Stimulated activated naive B cell treated with anti-CD40 and anti-IgM and Interleukin-4, amounts not matched to agents 10 μg/mL and 1 μg/mL and 100 μg/mL, for 72 hours (primary cell): ENCODE results near the gene PTGES3.

Experiments
- ATAC-seq, 2 donors: fragments of 150-1000 bp; cut with Tn5 transposase; replicated peaks; 2 replicates each; pipeline ENCODE4 v1.10.0; 2021; ENCODE audit warnings: moderate library complexity in 1 of 2
- DNase-seq: peaks from one replicate; pipeline ENCODE4 v3.0.0; 2021
- H3K27ac Mint-ChIP-seq: one replicate; pipeline ENCODE4 v1.8.0; 2022; ENCODE audit warnings: mild to moderate bottlenecking, mixed read lengths
- H3K27me3 Mint-ChIP-seq, 2 donors: one replicate each; pipeline ENCODE4 v1.8.0; 2022; ENCODE audit warnings: mixed read lengths in 2 of 2
- H3K36me3 Mint-ChIP-seq, 2 donors: one replicate each; pipeline ENCODE4 v1.8.0; 2022; ENCODE audit warnings: mixed read lengths in 2 of 2, mild to moderate bottlenecking in 1 of 2
- H3K4me1 Mint-ChIP-seq, 2 donors: one replicate each; pipeline ENCODE4 v1.8.0; 2022; ENCODE audit warnings: mixed read lengths in 2 of 2, mild to moderate bottlenecking in 1 of 2
- H3K4me3 Mint-ChIP-seq, 2 donors: one replicate each; pipeline ENCODE4 v1.8.0; 2022; ENCODE audit warnings: mild to moderate bottlenecking in 2 of 2, mixed read lengths in 2 of 2, moderate library complexity in 1 of 2
- H3K9me3 Mint-ChIP-seq, 2 donors: one replicate each; pipeline ENCODE4 v1.8.0; 2022; ENCODE audit warnings: mixed read lengths in 2 of 2, mild to moderate bottlenecking in 1 of 2

Gene PTGES3

DNA sequence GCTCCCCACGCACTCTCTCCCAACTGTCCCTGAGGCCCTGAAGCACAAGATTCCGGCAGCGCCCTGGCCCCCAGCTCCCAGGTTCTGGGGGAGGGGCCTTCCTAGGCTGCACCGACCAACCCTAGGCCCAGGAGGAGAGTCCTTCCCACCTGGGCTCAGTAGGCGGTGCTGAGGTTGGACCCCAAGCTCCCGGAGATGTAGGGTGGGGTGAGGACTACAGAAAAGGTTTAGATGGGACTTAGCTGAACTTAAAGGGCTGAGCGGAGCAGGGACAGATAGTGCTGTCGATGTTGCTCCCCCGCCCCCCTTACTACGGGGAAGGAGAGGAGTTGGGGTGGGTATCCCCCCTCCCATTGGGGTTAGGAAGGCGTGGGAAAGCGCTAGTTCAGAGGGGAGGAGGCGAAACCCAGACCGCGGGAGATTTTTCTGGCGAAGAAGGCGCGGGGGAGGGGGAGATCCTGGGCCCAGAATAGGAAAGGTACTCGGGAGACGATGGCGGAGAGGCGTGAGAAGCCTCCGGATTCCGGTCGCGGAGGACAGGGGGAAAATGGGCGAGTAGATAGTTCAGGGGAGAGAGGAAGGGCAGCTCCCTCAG is 53.7 kb downstream of the PTGES3 start:
- Mint-ChIP-seq H3K27me3 (no peaks in the 10 kb centered on the region), H3K9me3 (no peaks in the 10 kb centered on the region), H3K36me3 (peaks cover 20 to 34% of the 10 kb centered on the region in 2 donors), H3K4me1 (peaks cover 60 to 81% of the 10 kb centered on the region in 2 donors), H3K4me3 (peak overlapping the region; percentile 90 to 97), H3K27ac (peak overlapping the region; percentile 76)
- no peak for DNase-seq
- ATAC-seq: no peak

GRCh38 chr12:56633468-56634241 is 54.4 kb downstream of the PTGES3 start:
- Mint-ChIP-seq H3K4me1 (peaks cover 60 to 82% of the 10 kb centered on the region in 2 donors), H3K27ac (peak overlapping the region; percentile 76), H3K4me3 (peak overlapping the region; percentile 90 to 97), H3K36me3 (peaks cover 18 to 34% of the 10 kb centered on the region in 2 donors), H3K9me3 (no peaks in the 10 kb centered on the region), H3K27me3 (no peaks in the 10 kb centered on the region)
- DNase-seq: no peak
- ATAC-seq: no peak

DNA sequence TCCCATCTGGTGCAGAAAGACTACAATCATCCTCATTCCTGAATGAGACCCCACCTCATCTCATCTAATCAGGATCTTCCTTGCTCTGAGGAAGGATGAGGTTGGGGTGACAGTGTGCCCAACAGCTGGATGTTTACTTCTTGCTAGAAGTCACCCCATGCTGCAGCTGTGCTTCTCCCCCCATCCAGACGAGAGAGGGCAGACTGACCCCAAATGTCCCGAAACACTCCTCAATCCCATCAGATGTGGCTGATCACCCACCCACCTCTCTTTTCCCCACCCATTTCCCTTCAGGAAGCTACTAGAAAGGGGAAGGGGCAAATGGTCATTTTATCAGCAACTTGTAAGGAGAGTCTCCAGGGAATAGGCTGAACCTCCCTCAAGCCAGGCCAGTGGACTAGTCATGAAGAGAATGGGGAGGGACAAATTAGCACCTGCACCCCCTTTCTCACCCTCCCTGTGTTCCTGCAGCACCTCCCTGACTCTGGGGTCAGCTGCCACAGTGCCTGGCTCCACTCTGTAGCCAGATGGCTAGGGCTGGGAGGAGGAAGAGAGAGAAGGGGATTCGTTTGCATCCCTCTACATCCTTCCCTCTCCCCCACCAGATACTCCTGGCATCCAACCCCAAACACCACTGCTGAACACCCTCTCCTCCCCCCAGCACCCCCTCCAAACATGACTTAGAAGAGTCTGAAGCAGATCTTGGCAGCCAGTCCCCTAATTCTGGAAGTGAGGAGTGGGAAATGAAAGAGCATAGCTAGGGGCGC is 55.2 kb downstream of the PTGES3 start:
- Mint-ChIP-seq H3K27ac (peak overlapping the region; percentile 86), H3K36me3 (peaks cover 11 to 33% of the 10 kb centered on the region in 2 donors), H3K9me3 (no peaks in the 10 kb centered on the region), H3K4me1 (peaks cover 60 to 82% of the 10 kb centered on the region in 2 donors), H3K4me3 (peak overlapping the region; percentile 90 to 97), H3K27me3 (no peaks in the 10 kb centered on the region)
- ATAC-seq (no peak), DNase-seq (no peak)

DNA sequence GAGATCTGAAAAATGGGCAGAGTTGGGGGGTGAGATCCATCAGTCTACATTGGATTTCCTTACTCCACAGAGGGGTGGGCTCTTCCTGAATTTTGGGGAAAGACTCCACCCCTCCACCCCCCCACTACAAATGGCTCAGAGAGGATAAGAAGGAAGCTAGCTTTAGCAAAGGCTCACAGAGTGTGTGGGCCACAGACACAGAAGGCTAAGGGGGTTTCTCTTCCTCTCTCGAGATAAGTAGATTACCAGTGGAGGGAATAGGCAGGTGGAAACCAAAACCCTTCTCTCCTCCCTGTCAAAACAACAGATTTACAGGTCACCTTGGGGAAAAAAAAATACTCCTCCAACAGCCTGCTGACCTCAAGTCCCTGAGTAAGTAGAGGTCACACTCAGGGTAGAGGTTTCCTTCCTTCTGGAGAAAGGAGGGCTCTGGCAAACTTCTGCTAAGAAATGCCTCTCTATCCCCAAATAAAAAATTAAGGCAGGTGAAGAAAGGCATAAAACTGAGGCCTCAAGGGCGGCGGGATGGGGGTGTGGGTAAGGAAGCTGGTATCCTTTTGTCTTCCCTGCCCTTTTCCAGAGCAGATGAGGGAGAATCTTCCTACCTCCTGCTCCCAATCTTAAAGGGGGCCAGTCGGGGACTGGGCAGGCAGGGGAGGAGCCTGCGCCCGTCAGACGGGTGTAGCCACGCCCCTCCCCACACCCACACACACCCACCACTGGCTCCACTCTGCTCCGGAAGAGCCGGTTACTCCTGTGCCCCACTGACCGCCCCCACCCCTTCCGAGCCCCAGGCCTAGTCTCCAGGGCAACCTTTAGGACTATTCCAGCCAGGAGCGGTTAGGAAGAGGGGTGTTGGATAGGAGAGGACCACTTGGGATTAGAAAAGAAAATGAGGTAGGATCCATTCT is 56.0 kb downstream of the PTGES3 start:
- H3K4me1 Mint-ChIP-seq: peaks cover 56 to 81% of the 10 kb centered on the region in 2 donors
- DNase-seq (peak; percentile 43), ATAC-seq (peak; percentile 28)
- H3K4me3 Mint-ChIP-seq: peak overlapping the region; percentile 90 to 97
- no peaks in the 10 kb centered on the region for H3K9me3 Mint-ChIP-seq
- no peaks in the 10 kb centered on the region for H3K27me3 Mint-ChIP-seq
- H3K36me3 Mint-ChIP-seq: peaks cover 9 to 32% of the 10 kb centered on the region in 2 donors
- peak overlapping the region; percentile 86 for H3K27ac Mint-ChIP-seq

DNA sequence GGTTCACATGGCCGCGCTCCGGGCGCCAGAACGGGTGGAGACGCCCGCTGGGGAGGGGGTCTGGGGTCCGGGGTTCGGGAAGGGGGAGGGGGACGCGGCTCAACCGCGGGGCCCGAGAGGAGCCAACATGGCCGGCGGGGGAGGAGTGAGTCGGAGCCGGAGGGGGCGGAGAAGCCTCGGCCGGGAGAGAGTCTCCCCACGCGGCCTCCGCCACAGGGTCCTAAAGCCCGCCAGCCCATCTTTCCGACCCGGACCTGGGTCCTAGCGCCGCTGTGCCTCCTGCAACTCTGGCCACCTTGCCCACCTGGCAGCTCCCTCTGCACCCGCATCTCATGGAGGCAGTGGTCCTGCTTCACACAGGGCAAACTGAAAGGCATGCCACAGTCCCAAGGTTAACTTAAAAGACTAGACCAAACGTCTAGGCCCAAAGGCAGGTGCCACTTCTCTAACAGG is 57.9 kb downstream of the PTGES3 start, which contains the start of gene BAZ2A:
Gene BAZ2A (minus strand): TSS at position 147 of the 453 bp plus-strand sequence. CDS start 12,796 bp downstream, outside the sequence.
- no peaks in the 10 kb centered on the region for H3K9me3 Mint-ChIP-seq
- peak within 1 kb of the TSS; percentile 90 to 97 for H3K4me3 Mint-ChIP-seq
- H3K27ac Mint-ChIP-seq: peak within 1 kb of the TSS; percentile 98
- H3K4me1 Mint-ChIP-seq: peaks cover 58 to 87% of the 10 kb centered on the region in 2 donors
- H3K27me3 Mint-ChIP-seq: no peaks in the 10 kb centered on the region
- ATAC-seq (peak; percentile 70 to 75), DNase-seq (peak; percentile 75)
- peaks cover 12 to 32% of the 10 kb centered on the region in 2 donors for H3K36me3 Mint-ChIP-seq

DNA sequence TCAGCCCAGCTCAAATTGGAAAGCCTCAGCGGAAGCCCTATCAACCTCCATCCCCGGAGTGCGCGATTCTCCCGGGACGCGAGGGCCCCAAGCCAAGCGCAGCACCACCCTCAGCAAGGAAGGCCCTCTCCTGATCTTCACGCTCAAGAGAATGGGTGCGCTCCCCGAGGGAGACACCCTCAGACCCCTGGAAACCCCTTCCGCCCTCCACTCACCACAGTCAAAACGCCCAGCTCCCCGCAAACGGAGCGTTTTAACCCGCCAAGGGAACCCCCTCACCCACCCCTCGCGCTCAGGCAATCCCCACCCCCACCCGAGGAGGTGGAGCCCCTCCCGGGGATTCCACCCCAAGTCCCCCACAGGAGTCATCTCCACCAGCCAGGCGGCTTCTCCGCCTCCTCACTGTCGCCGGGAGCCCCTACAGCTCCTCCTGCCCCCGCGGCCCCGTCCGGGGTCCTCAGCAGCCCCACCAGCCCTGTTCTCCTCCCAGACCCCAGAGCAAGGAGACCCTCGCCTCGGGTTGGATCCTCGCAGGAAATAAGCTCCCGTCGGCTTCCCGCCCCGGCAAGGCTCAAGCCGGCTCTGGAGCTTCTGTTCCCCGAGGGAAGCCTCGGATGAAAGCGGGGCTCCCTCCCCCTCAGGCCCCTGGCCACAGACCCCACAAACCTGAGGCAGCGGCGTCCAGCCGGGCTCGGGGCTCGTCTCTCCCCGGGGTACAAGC is 58.5 kb downstream of the PTGES3 start:
- no peaks in the 10 kb centered on the region for H3K27me3 Mint-ChIP-seq
- H3K36me3 Mint-ChIP-seq: peaks cover 12 to 29% of the 10 kb centered on the region in 2 donors
- H3K4me1 Mint-ChIP-seq: peaks cover 60 to 88% of the 10 kb centered on the region in 2 donors
- no peaks in the 10 kb centered on the region for H3K9me3 Mint-ChIP-seq
- peak; percentile 10 to 18 for ATAC-seq
- peak overlapping the region; percentile 98 for H3K27ac Mint-ChIP-seq
- DNase-seq: peak; percentile 29
- peak overlapping the region; percentile 90 to 97 for H3K4me3 Mint-ChIP-seq

DNA sequence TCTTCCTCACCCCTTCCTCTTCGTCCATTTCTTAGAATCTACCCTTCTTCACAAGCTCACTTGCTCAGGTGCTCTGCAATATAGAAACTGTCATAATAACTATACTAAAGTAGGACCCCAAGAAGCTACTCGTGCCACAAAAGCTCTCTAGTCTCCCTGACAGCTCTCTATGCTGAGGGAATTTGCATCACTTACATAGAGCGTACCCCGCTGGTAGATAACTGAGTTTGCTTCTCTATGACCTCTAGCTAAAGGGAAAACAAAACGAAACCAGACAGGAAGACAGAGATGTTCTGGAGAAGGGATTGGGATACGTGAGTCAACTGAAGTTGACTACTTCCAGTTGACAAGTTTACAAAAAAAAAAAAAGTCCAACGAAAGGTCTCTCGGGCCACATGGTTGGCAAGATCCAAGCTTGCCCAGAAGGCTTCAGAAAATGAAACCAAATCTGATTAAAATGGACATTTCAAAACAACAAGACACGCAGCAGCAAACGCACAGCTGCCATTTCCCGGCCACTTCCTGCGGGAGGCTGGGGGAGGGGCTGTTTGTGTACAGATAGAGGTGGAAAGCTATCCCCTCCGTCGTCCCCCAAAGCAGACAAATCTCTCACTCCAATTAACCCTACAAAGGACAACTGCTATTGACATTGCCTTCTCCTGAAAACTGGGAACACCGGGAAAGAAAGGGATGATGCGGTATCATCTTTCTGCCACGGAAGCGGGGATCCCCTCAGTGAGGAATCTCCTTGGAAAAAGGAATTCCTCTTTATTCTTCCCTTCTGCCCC is 59.2 kb downstream of the PTGES3 start:
- Mint-ChIP-seq H3K4me1 (peaks cover 60 to 90% of the 10 kb centered on the region in 2 donors), H3K9me3 (no peaks in the 10 kb centered on the region), H3K36me3 (peaks cover 15 to 30% of the 10 kb centered on the region in 2 donors), H3K27ac (peak overlapping the region; percentile 98), H3K4me3 (peak overlapping the region; percentile 90 to 97), H3K27me3 (no peaks in the 10 kb centered on the region)
- ATAC-seq (peak; percentile 15 to 16), DNase-seq (peak; percentile 43)

- Mint-ChIP-seq H3K27me3 (no peaks in the 10 kb centered on the region), H3K27ac (peak overlapping the region; percentile 51), H3K4me1 (peaks cover 47 to 85% of the 10 kb centered on the region in 2 donors), H3K4me3 (peak overlapping the region; percentile 6 to 25), H3K9me3 (no peaks in the 10 kb centered on the region), H3K36me3 (peaks cover 19 to 35% of the 10 kb centered on the region in 2 donors)
- ATAC-seq (peak; percentile 36 to 44), DNase-seq (no peak)
Measured at GRCh38 chr12:56626701-56627100, 61.4 kb downstream of the PTGES3 start.

DNA sequence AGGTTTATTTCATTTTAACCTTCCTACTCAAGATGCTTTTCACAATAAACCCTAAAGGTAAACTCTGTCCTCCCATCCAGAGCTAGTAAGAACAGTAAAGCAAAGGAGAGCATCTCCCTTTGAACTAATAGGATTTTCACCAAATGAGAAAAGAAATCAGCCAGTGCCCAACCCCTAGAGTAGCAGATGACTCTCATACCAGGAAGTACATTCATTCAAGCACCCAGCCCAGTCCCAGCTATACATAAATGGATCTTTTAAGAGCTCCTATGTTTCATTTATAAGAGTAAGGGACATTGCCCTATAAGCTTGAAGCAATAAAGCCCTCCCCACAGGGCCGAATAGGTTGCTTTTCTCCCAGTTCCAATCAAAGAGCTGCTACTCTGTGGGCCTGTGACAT is 65.5 kb downstream of the PTGES3 start:
- peaks cover 28 to 70% of the 10 kb centered on the region in 2 donors for H3K4me1 Mint-ChIP-seq
- no peak for ATAC-seq

GRCh38 chr12:56616925-56617324 is 71.2 kb downstream of the PTGES3 start:
- ATAC-seq: no peak
- DNase-seq: no peak
- Mint-ChIP-seq H3K9me3 (no peaks in the 10 kb centered on the region), H3K36me3 (peaks cover 45 to 57% of the 10 kb centered on the region in 2 donors), H3K4me1 (peaks cover 22 to 52% of the 10 kb centered on the region in 2 donors), H3K4me3 (no peak overlapping the region), H3K27ac (peak overlapping the region; percentile 53), H3K27me3 (no peaks in the 10 kb centered on the region)

More for the DNA sequence above, 65.5 kb downstream of the PTGES3 start:
- no peaks in the 10 kb centered on the region for H3K27me3 Mint-ChIP-seq
- no peak overlapping the region for H3K4me3 Mint-ChIP-seq
- H3K27ac Mint-ChIP-seq: no peak overlapping the region
- H3K36me3 Mint-ChIP-seq: peaks cover 13 to 28% of the 10 kb centered on the region in 2 donors
- DNase-seq: no peak
- no peaks in the 10 kb centered on the region for H3K9me3 Mint-ChIP-seq

- H3K36me3 Mint-ChIP-seq: peaks cover 48 to 64% of the 10 kb centered on the region in 2 donors
- H3K9me3 Mint-ChIP-seq: no peaks in the 10 kb centered on the region
- no peak for DNase-seq
- no peaks in the 10 kb centered on the region for H3K27me3 Mint-ChIP-seq
- no peak overlapping the region for H3K4me3 Mint-ChIP-seq
- peaks cover 21 to 50% of the 10 kb centered on the region in 2 donors for H3K4me1 Mint-ChIP-seq
- peak overlapping the region; percentile 56 for H3K27ac Mint-ChIP-seq
- ATAC-seq: no peak
Measured at GRCh38 chr12:56616244-56616643, 71.8 kb downstream of the PTGES3 start.

DNA sequence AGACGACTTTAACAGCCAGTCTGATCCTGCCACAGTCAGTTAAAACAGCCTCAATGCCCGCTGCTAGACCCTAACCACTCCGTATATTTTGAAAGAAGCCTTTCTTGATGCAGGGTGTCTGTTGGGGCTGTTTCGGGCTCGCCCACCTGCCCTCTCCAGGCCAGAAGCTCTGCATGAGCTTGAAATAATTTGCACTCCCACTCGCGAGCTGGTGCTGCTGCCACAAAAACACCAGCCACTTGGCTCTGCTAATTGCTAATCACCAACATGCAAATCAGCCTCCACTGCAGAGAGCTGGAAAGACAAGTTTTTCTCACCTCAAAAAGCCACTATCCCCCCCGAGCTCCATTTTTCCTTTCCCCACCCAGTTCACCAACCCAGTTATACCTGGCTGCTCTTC is 73.5 kb downstream of the PTGES3 start:
- Mint-ChIP-seq H3K27ac (peak overlapping the region; percentile 80), H3K4me3 (no peak overlapping the region), H3K27me3 (no peaks in the 10 kb centered on the region), H3K4me1 (peaks cover 17 to 47% of the 10 kb centered on the region in 2 donors), H3K9me3 (no peaks in the 10 kb centered on the region), H3K36me3 (peaks cover 58 to 68% of the 10 kb centered on the region in 2 donors)
- ATAC-seq (no peak), DNase-seq (no peak)
